GM15510 (cell line): Measurements from ENCODE around the gene NPTX1.

Experiments used
- POLR2A ChIP-seq: IDR thresholded peaks from 3 replicates; pipeline ENCODE4 v1.6.1; 2011; ENCODE audit warnings: borderline replicate concordance; ENCODE audit not compliant: insufficient read length; ENCODE audit errors: extremely low read depth

NPTX1 gene

GRCh38 chr17:80452173-80452915 lies 24.1 kb downstream of the NPTX1 start:
- TF ChIP-seq POLR2A: no peak

- TF ChIP-seq POLR2A: no peak
These were observed 25.2 kb downstream of the NPTX1 start for GRCh38 chr17:80451104-80451775.

- TF ChIP-seq POLR2A: no peak
These were observed 26.4 kb downstream of the NPTX1 start for GRCh38 chr17:80449930-80450576.

GRCh38 chr17:80449194-80449929 lies 27.0 kb downstream of the NPTX1 start:
- TF ChIP-seq POLR2A: no peak

- TF ChIP-seq POLR2A: no peak
These were observed 28.6 kb downstream of the NPTX1 start for GRCh38 chr17:80447790-80448189.

- TF ChIP-seq POLR2A: no peak
These were observed 29.6 kb downstream of the NPTX1 start for GRCh38 chr17:80446645-80447405.

GRCh38 chr17:80445726-80446110 lies 30.7 kb downstream of the NPTX1 start:
- TF ChIP-seq POLR2A: no peak

GRCh38 chr17:80445007-80445725 lies 31.2 kb downstream of the NPTX1 start:
- TF ChIP-seq POLR2A: no peak

- TF ChIP-seq POLR2A: no peak
These were observed 31.8 kb downstream of the NPTX1 start for GRCh38 chr17:80444644-80444979.

- TF ChIP-seq POLR2A: no peak
These were observed 32.3 kb downstream of the NPTX1 start for GRCh38 chr17:80443916-80444643.

GRCh38 chr17:80443498-80443897 lies 32.9 kb downstream of the NPTX1 start:
- no peak for TF ChIP-seq POLR2A

GRCh38 chr17:80442764-80443163 lies 33.6 kb downstream of the NPTX1 start:
- no peak for TF ChIP-seq POLR2A

GRCh38 chr17:80442323-80442659 lies 34.1 kb downstream of the NPTX1 start:
- no peak for TF ChIP-seq POLR2A
